Osteoblast (primary cell): ENCODE data around the gene PODXL2. TPM values are rescaled to one million over a fixed set of nuclear protein-coding genes. Genes with fewer than 3 reads are reported as not detected.

Source experiments
- DNase-seq: peaks from one replicate; pipeline ENCODE4 v3.0.0; 2011; ENCODE audit warnings: low spot score, mixed read lengths; ENCODE audit not compliant: insufficient read length; ENCODE audit errors: missing footprints
- H2AFZ ChIP-seq: 2 replicates; pipeline ENCODE4 v1.6.0; 2011; ENCODE audit warnings: mild to moderate bottlenecking, low read length
- H3K27ac ChIP-seq: 2 replicates; pipeline ENCODE4 v1.5.1; 2011; ENCODE audit warnings: mild to moderate bottlenecking, low read depth, low read length, moderate library complexity
- H3K27me3 ChIP-seq: 2 replicates; pipeline ENCODE4 v1.6.0; 2012; ENCODE audit warnings: mild to moderate bottlenecking, control low read depth, inconsistent platforms, low read length, moderate library complexity; ENCODE audit not compliant: insufficient read depth
- H3K36me3 ChIP-seq: 2 replicates; pipeline ENCODE4 v1.5.1; 2011; ENCODE audit warnings: mild to moderate bottlenecking, low read length, control low read depth, moderate library complexity; ENCODE audit not compliant: insufficient read depth
- H3K4me1 ChIP-seq: 2 replicates; pipeline ENCODE4 v1.5.1; 2011; ENCODE audit warnings: mild to moderate bottlenecking, low read length, control low read depth, moderate library complexity; ENCODE audit not compliant: insufficient read depth
- H3K4me2 ChIP-seq: 2 replicates; pipeline ENCODE4 v1.6.0; 2011; ENCODE audit warnings: mild to moderate bottlenecking, low read length; ENCODE audit not compliant: insufficient read depth
- H3K4me3 ChIP-seq: fragments of 200-600 bp; sonication (generic); 3 replicates; pipeline ENCODE4 v1.5.1; 2012; ENCODE audit warnings: mild to moderate bottlenecking, low read length, inconsistent platforms; ENCODE audit not compliant: insufficient read depth
- H3K79me2 ChIP-seq: 2 replicates; pipeline ENCODE4 v1.6.0; 2012; ENCODE audit warnings: mild to moderate bottlenecking, low read length, control low read depth, inconsistent platforms; ENCODE audit not compliant: insufficient read depth
- H3K9me3 ChIP-seq: 2 replicates; pipeline ENCODE4 v1.5.1; 2011; ENCODE audit warnings: low read depth, low read length, control low read depth
- H4K20me1 ChIP-seq: 2 replicates; pipeline ENCODE4 v1.6.0; 2012; ENCODE audit warnings: mild to moderate bottlenecking, low read length, control low read depth; ENCODE audit not compliant: insufficient read depth
- total RNA-seq: library from RNA; depleted of rRNA; stranded (reverse); fragments of >200 nt; gene quantifications from 2 replicates; pipeline ENCODE4 v1.2.3, GENCODE V29; 2012
- TF ChIP-seq, protein P1 (sequence below): IDR thresholded peaks from 2 replicates; pipeline ENCODE4 v1.5.1; 2011; ENCODE audit warnings: mild to moderate bottlenecking, low read depth, low read length, moderate library complexity; ENCODE audit errors: extremely low read depth

The PODXL2 gene
- total RNA-seq, 1 donor = 0.36 TPM

DNA sequence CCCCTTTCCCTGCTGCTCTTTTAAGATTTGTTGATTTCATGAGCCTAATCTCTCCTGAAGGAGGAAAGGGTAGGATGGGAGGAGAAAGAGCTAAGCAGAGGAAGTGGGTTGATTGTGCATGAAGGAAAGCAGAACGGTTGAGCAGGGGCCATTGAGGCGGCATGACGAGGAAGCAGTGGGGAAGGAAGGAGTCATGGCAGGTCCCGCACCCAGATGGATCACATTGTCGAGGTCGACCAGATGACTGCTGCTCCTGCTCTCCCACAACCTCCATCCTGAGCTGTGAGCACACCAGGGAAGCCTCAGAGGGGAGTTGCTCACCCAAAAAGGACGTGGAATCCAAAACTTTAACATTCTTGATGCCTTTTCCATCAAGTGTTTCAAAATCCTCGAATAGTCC, 86.5 kb downstream of the PODXL2 start:
- Histone ChIP-seq H2AFZ (no peak overlapping the region), H3K27ac (no peak overlapping the region), H3K79me2 (no peaks in the 10 kb centered on the region), H3K4me2 (no peak overlapping the region), H3K9me3 (no peaks in the 10 kb centered on the region), H3K4me1 (no peaks in the 10 kb centered on the region), H3K36me3 (peaks cover 4% of the 10 kb centered on the region), H4K20me1 (no peaks in the 10 kb centered on the region), H3K4me3 (no peak overlapping the region), H3K27me3 (no peaks in the 10 kb centered on the region)
- TF ChIP-seq, protein P1, sequence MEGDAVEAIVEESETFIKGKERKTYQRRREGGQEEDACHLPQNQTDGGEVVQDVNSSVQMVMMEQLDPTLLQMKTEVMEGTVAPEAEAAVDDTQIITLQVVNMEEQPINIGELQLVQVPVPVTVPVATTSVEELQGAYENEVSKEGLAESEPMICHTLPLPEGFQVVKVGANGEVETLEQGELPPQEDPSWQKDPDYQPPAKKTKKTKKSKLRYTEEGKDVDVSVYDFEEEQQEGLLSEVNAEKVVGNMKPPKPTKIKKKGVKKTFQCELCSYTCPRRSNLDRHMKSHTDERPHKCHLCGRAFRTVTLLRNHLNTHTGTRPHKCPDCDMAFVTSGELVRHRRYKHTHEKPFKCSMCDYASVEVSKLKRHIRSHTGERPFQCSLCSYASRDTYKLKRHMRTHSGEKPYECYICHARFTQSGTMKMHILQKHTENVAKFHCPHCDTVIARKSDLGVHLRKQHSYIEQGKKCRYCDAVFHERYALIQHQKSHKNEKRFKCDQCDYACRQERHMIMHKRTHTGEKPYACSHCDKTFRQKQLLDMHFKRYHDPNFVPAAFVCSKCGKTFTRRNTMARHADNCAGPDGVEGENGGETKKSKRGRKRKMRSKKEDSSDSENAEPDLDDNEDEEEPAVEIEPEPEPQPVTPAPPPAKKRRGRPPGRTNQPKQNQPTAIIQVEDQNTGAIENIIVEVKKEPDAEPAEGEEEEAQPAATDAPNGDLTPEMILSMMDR = no peak
- DNase-seq = no peak

GRCh38 chr3:127716384-127716783, 87.4 kb downstream of the PODXL2 start:
- no peaks in the 10 kb centered on the region for H3K9me3 ChIP-seq
- H3K27ac ChIP-seq = no peak overlapping the region
- no peak overlapping the region for H3K4me2 ChIP-seq
- H2AFZ ChIP-seq = no peak overlapping the region
- no peaks in the 10 kb centered on the region for H3K27me3 ChIP-seq
- no peak overlapping the region for H3K4me3 ChIP-seq
- TF ChIP-seq, protein P1 = no peak
- no peak for DNase-seq
- H3K79me2 ChIP-seq = no peaks in the 10 kb centered on the region
- no peaks in the 10 kb centered on the region for H4K20me1 ChIP-seq
- H3K36me3 ChIP-seq = peaks cover 4% of the 10 kb centered on the region
- H3K4me1 ChIP-seq = no peaks in the 10 kb centered on the region

DNA sequence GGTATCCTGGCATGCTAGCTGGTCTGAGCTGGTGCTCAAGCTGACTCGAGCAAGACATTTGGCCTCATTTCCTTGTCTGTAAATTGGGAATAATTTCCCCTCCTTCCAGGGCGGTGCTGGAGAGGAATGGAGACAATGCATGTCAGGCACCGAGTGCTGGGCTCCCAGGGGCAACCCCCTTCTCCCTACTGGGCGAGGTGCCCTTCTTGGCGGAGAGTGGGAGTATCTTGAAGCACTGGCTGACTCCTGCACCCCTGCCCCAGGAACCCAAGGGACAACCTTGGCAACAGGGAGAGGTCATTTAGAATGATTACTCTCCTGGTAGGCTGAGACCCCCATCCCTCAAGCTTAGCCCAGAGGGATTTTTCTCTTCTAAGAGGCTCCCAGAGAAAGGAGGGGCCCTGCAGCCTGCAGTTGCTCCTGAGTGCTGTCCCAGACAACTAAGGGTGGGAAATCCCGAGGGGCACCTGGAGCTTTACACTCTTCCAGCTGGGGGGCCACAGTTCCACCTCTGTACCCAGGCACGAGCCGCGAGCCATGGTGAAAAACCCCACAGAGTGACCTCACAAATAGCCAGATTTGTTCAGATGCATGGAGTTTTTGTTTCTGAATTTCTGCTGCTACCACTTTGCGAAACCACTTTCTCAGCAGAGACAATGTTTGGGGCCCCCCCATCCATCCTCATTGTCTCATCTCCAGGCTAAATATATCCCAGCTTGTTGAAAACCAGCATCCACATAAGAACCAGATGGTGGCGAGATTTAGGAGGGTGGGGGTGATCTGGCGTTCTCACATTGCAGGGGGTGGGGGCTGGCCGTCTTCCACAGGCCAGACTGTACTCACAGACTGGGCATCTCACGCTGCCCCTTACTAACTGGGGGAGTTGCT, 88.6 kb downstream of the PODXL2 start:
- Histone ChIP-seq H3K4me2 (no peak overlapping the region), H3K36me3 (peaks cover 4% of the 10 kb centered on the region), H3K79me2 (no peaks in the 10 kb centered on the region), H3K4me1 (no peaks in the 10 kb centered on the region), H3K27ac (no peak overlapping the region), H2AFZ (no peak overlapping the region), H3K4me3 (no peak overlapping the region), H4K20me1 (no peaks in the 10 kb centered on the region), H3K9me3 (no peaks in the 10 kb centered on the region), H3K27me3 (no peaks in the 10 kb centered on the region)
- DNase-seq = no peak
- TF ChIP-seq, protein P1 = no peak

GRCh38 chr3:127718245-127718915, 89.4 kb downstream of the PODXL2 start:
- no peaks in the 10 kb centered on the region for H3K79me2 ChIP-seq
- H3K36me3 ChIP-seq = peaks cover 4% of the 10 kb centered on the region
- H3K27ac ChIP-seq = no peak overlapping the region
- TF ChIP-seq, protein P1 = no peak
- no peak overlapping the region for H2AFZ ChIP-seq
- no peak overlapping the region for H3K4me3 ChIP-seq
- no peaks in the 10 kb centered on the region for H3K9me3 ChIP-seq
- no peaks in the 10 kb centered on the region for H3K27me3 ChIP-seq
- H3K4me2 ChIP-seq = no peak overlapping the region
- H3K4me1 ChIP-seq = no peaks in the 10 kb centered on the region
- H4K20me1 ChIP-seq = no peaks in the 10 kb centered on the region
- DNase-seq = no peak
